Nasal cavity respiratory epithelium epithelial cell of viscerocranial mucosa (primary cell): ENCODE measurements around the gene TLR2. TPM values are rescaled to one million over a fixed set of nuclear protein-coding genes. Genes with fewer than 3 reads are reported as not detected.

ENCODE experiments used
- total RNA-seq: library from RNA; depleted of rRNA; stranded (reverse); fragments of >200 nt; gene quantifications from 2 replicates; pipeline ENCODE4 v1.2.3, GENCODE V29; 2014

Gene TLR2
- 2.1 and 35.6 TPM in 2 replicates for total RNA-seq

GRCh38 chr4:153684182-153684970 lies at the start of gene TLR2:
Gene TLR2, plus strand, starts transcription at chr4:153684280. Its CDS starts 18,628 bp downstream, at chr4:153702908.

Other genes with a start within 250 kb of the TLR2 start
- 6.5 and 30.1 TPM in 2 replicates for gene TMEM131L, start 217.9 kb upstream of the TLR2 start, total RNA-seq
- gene RNF175, start 75.7 kb downstream of the TLR2 start, total RNA-seq, result 0.50 TPM in 1 of 2 replicates, not detected in the other
- not detected in 2 replicates for gene SFRP2, start 104.8 kb downstream of the TLR2 start, total RNA-seq